Peyer's patch (tissue), 4 donors: ENCODE measurements around the gene TRMT61A. TPM values are rescaled to one million over a fixed set of nuclear protein-coding genes. Genes with fewer than 3 reads are reported as not detected.
A peak's percentile ranks its signal among the peaks of the same experiment; 100 is the strongest.

ENCODE experiments used
- DNase-seq, 3 donors: peaks; one replicate each; pipeline ENCODE4 v3.0.0-alpha.2; 2017 to 2019
- H3K27ac ChIP-seq, 4 donors: fragments of 200-600 bp; sonication (generic); one replicate each; pipeline ENCODE4 v1.5.1; 2016 to 2019
- H3K27me3 ChIP-seq, 2 donors: fragments of 200-600 bp; sonication (generic); one replicate each; pipeline ENCODE4 v1.5.1; 2019
- H3K36me3 ChIP-seq, 3 donors: fragments of 200-600 bp; sonication (generic); one replicate each; pipeline ENCODE4 v1.5.1; 2016 to 2019
- H3K4me1 ChIP-seq, 4 donors: fragments of 200-600 bp; sonication (generic); one replicate each; pipeline ENCODE4 v1.5.1; 2016 to 2019
- H3K4me3 ChIP-seq, 4 donors: fragments of 200-600 bp; sonication (generic); 1 replicate in 3 of 4; 2 replicates in 1 of 4; pipeline ENCODE4 v1.5.1; 2016 to 2019; ENCODE audit warnings: mild to moderate bottlenecking in 1 of 4
- H3K9me3 ChIP-seq, 4 donors: fragments of 200-600 bp; sonication (generic); one replicate each; pipeline ENCODE4 v1.5.1; 2016 to 2019; ENCODE audit warnings: mild to moderate bottlenecking in 1 of 4
- CTCF ChIP-seq, 6 experiments: fragments of 450-650 bp in 4 of 6; fragments of 200-600 bp in 2 of 6; sonication (generic) in 1 of 6; IDR thresholded peaks; one replicate each; pipeline ENCODE4 v1.5.1; 2017 to 2019; ENCODE audit warnings: antibody characterized with exemption in 6 of 6, mild to moderate bottlenecking in 3 of 6, moderate library complexity in 1 of 6
- POLR2A ChIP-seq, 2 donors: fragments of 450-650 bp; IDR thresholded peaks; one replicate each; pipeline ENCODE4 v1.5.1; 2017; ENCODE audit warnings: antibody characterized with exemption in 2 of 2, mild to moderate bottlenecking in 2 of 2, moderate library complexity in 2 of 2
- total RNA-seq, 4 donors: library from RNA; depleted of rRNA; stranded (reverse); fragments of >200 nt; gene quantifications; one replicate each; pipeline ENCODE4 v1.1.0, GENCODE V29; 2016

Gene TRMT61A
- total RNA-seq, 4 donors from 2014 or later, result 6.1 to 13.9 (median 8.7) TPM

- no peak overlapping the region for H3K4me3 ChIP-seq
- no peaks in the 10 kb centered on the region for H3K27me3 ChIP-seq
- no peak for DNase-seq
- peaks cover 6 to 60% (median 22%) of the 10 kb centered on the region in 4 donors for H3K4me1 ChIP-seq
- H3K9me3 ChIP-seq, result no peaks in the 10 kb centered on the region
- H3K36me3 ChIP-seq, result peaks cover 0 to 7% (median 0%) of the 10 kb centered on the region in 3 donors
- TF ChIP-seq POLR2A (IDR thresholded peaks at IDR 0.05), result no peak
- TF ChIP-seq CTCF (IDR thresholded peaks at IDR 0.05), result no peak
- no peak overlapping the region for H3K27ac ChIP-seq
These were observed 1.8 kb downstream of the TRMT61A start for GRCh38 chr14:103530831-103531230.

GRCh38 chr14:103531421-103532215 is 2.6 kb downstream of the TRMT61A start:
- DNase-seq, result no peak
- Histone ChIP-seq H3K27me3 (no peaks in the 10 kb centered on the region), H3K27ac (no peak overlapping the region), H3K4me3 (no peak overlapping the region), H3K4me1 (peaks cover 6 to 52% (median 22%) of the 10 kb centered on the region in 4 donors), H3K36me3 (peaks cover 0 to 7% (median 0%) of the 10 kb centered on the region in 3 donors), H3K9me3 (no peaks in the 10 kb centered on the region)
- TF ChIP-seq POLR2A (IDR thresholded peaks at IDR 0.05), result no peak
- no peak for TF ChIP-seq CTCF (IDR thresholded peaks at IDR 0.05)

GRCh38 chr14:103532216-103533136 is 3.5 kb downstream of the TRMT61A start:
- no peaks in the 10 kb centered on the region for H3K9me3 ChIP-seq
- H3K36me3 ChIP-seq, result peaks cover 0 to 7% (median 0%) of the 10 kb centered on the region in 3 donors
- peaks cover 6 to 47% (median 21%) of the 10 kb centered on the region in 4 donors for H3K4me1 ChIP-seq
- H3K27me3 ChIP-seq, result no peaks in the 10 kb centered on the region
- no peak overlapping the region for H3K4me3 ChIP-seq
- H3K27ac ChIP-seq, result peak overlapping the region in 1 of 4 donors; percentile 74
- DNase-seq, result no peak
- no peak for TF ChIP-seq POLR2A (IDR thresholded peaks at IDR 0.05)
- no peak for TF ChIP-seq CTCF (IDR thresholded peaks at IDR 0.05)

GRCh38 chr14:103533137-103533998 is 4.4 kb downstream of the TRMT61A start:
- DNase-seq, result no peak
- Histone ChIP-seq H3K27ac (peak overlapping the region in 2 of 4 donors; percentile 49 to 74), H3K4me1 (peaks cover 6 to 41% (median 12%) of the 10 kb centered on the region in 4 donors), H3K36me3 (peaks cover 0 to 7% (median 0%) of the 10 kb centered on the region in 3 donors), H3K9me3 (no peaks in the 10 kb centered on the region), H3K4me3 (peak overlapping the region in 1 of 4 donors; percentile 1), H3K27me3 (no peaks in the 10 kb centered on the region)
- TF ChIP-seq POLR2A (IDR thresholded peaks at IDR 0.05) (no peak), CTCF (IDR thresholded peaks at IDR 0.05) (no peak)
